Measurements from ENCODE around the gene TRIM72. TPM values are rescaled to one million over a fixed set of nuclear protein-coding genes. Genes with fewer than 3 reads are reported as not detected.

TRIM72 gene
- total RNA-seq, 1 donor from 2014 or later, result not detected

- Mint-ChIP-seq H3K27me3 (ENCODE audit: unreplicated experiment) (no peaks in the 10 kb centered on the region), H3K4me3 (ENCODE audit: unreplicated experiment) (peak overlapping the region; percentile 10), H3K4me1 (ENCODE audit: unreplicated experiment) (peaks cover 46% of the 10 kb centered on the region), H3K36me3 (ENCODE audit: unreplicated experiment) (peaks cover 57% of the 10 kb centered on the region), H3K9me3 (ENCODE audit: unreplicated experiment) (no peaks in the 10 kb centered on the region), H3K27ac (ENCODE audit: unreplicated experiment) (peak overlapping the region; percentile 60)
- no peak for DNase-seq (ENCODE audit: extremely low spot score, unreplicated experiment)
- TF ChIP-seq CTCF (IDR thresholded peaks at IDR 0.05), result no peak
Measured at GRCh38 chr16:31183432-31184428, 30.2 kb upstream of the TRIM72 start.

- DNase-seq (ENCODE audit: extremely low spot score, unreplicated experiment), result no peak
- H3K4me1 Mint-ChIP-seq (ENCODE audit: unreplicated experiment), result peaks cover 41% of the 10 kb centered on the region
- no peaks in the 10 kb centered on the region for H3K9me3 Mint-ChIP-seq (ENCODE audit: unreplicated experiment)
- no peak for TF ChIP-seq CTCF (IDR thresholded peaks at IDR 0.05)
- no peak overlapping the region for H3K27ac Mint-ChIP-seq (ENCODE audit: unreplicated experiment)
- H3K27me3 Mint-ChIP-seq (ENCODE audit: unreplicated experiment), result no peaks in the 10 kb centered on the region
- H3K36me3 Mint-ChIP-seq (ENCODE audit: unreplicated experiment), result peaks cover 69% of the 10 kb centered on the region
- H3K4me3 Mint-ChIP-seq (ENCODE audit: unreplicated experiment), result no peak overlapping the region
Measured at GRCh38 chr16:31184888-31185287, 29.0 kb upstream of the TRIM72 start.

GRCh38 chr16:31185339-31185738 is 28.6 kb upstream of the TRIM72 start:
- no peaks in the 10 kb centered on the region for H3K9me3 Mint-ChIP-seq (ENCODE audit: unreplicated experiment)
- TF ChIP-seq CTCF (IDR thresholded peaks at IDR 0.05), result no peak
- H3K4me1 Mint-ChIP-seq (ENCODE audit: unreplicated experiment), result peaks cover 41% of the 10 kb centered on the region
- H3K36me3 Mint-ChIP-seq (ENCODE audit: unreplicated experiment), result peaks cover 73% of the 10 kb centered on the region
- no peak overlapping the region for H3K4me3 Mint-ChIP-seq (ENCODE audit: unreplicated experiment)
- no peaks in the 10 kb centered on the region for H3K27me3 Mint-ChIP-seq (ENCODE audit: unreplicated experiment)
- H3K27ac Mint-ChIP-seq (ENCODE audit: unreplicated experiment), result no peak overlapping the region
- DNase-seq (ENCODE audit: extremely low spot score, unreplicated experiment), result no peak

GRCh38 chr16:31186176-31186575 is 27.7 kb upstream of the TRIM72 start:
- no peak for TF ChIP-seq CTCF (IDR thresholded peaks at IDR 0.05)
- H3K9me3 Mint-ChIP-seq (ENCODE audit: unreplicated experiment), result no peaks in the 10 kb centered on the region
- DNase-seq (ENCODE audit: extremely low spot score, unreplicated experiment), result no peak
- H3K36me3 Mint-ChIP-seq (ENCODE audit: unreplicated experiment), result peaks cover 78% of the 10 kb centered on the region
- H3K27me3 Mint-ChIP-seq (ENCODE audit: unreplicated experiment), result no peaks in the 10 kb centered on the region
- peaks cover 38% of the 10 kb centered on the region for H3K4me1 Mint-ChIP-seq (ENCODE audit: unreplicated experiment)
- no peak overlapping the region for H3K4me3 Mint-ChIP-seq (ENCODE audit: unreplicated experiment)
- H3K27ac Mint-ChIP-seq (ENCODE audit: unreplicated experiment), result no peak overlapping the region

Measured in osteocyte (in vitro differentiated cells).